ENCODE data around the gene CABLES1. TPM values are rescaled to one million over a fixed set of nuclear protein-coding genes. Genes with fewer than 3 reads are reported as not detected.

Gene CABLES1
- total and polyA plus RNA-seq, 2 of the 4 experiments (the other 2 are of a cell fraction): 4.7 to 5.7 TPM

DNA sequence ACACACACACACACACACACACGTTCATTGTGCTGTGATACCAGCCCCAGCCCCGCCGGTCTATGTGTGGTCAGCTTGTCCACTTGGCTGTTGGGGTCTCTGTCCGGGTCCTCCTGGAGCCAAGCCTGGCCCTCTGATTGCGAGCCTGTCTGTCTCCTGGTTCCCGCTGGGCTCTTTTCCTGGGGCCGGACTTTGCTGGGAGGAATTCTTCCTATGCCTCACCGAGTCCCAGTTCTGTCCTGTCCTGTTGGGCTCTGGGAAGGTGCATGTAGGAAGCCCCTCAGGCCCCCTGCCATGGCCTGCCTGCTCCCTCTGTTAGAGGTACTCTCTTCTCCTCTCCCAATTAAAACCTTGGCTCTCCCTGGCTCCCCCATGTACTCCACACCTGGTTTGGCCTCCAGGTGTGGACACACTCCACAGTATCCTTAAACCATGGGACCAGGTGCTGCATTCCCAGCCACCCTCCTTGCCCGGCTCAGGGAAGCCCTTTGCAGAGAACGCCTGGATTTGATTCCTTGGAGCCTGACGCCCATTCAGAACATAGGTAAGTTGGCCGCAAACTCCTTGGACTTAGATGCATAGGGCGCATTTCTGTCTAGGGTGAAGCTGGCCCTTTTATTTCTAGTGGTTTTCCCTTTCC, 42.3 kb downstream of the CABLES1 start:
- no peak overlapping the region for H4K91ac ChIP-seq (ENCODE audit: insufficient read depth, low read depth, low read length)
- no peak overlapping the region for H3K4me3 ChIP-seq (ENCODE audit: insufficient read depth, low read depth, low read length)
- ATAC-seq (ENCODE audit: low read depth) (no peak), DNase-seq (no peak)
- CTCF ChIA-PET: no interaction called here
- dilution Hi-C loops (cut with HindIII; ENCODE audit: low sequenced_read_pairs, unreplicated experiment) (no loop called here), intact Hi-C loops (cut with micrococcal nuclease) (no loop called here), in situ Hi-C loops (cut with MboI; ENCODE audit: low sequenced_read_pairs) (no loop called here)
- H2AK5ac ChIP-seq (ENCODE audit: low read depth, low read length): no peak overlapping the region; the same call in 1 of the 2 replicates
- no peak overlapping the region for H3K27ac ChIP-seq (ENCODE audit: insufficient read depth, low read length)
- H3K4me1 ChIP-seq (ENCODE audit: control insufficient read depth, insufficient read depth, low read length): peaks cover 9% of the 10 kb centered on the region
- H2BK120ac ChIP-seq (ENCODE audit: low read depth, low read length): no peak overlapping the region
- H3K27me3 ChIP-seq (ENCODE audit: control insufficient read depth, insufficient read depth, low read length): no peaks in the 10 kb centered on the region
- no peak overlapping the region for H3K14ac ChIP-seq (replicated peaks; ENCODE audit: low read depth, low read length)
- no peak overlapping the region for H3K23ac ChIP-seq (ENCODE audit: low read depth, low read length)
- no peak overlapping the region for H3K56ac ChIP-seq (ENCODE audit: extremely low read depth, insufficient read depth, low read length)
- H2BK15ac ChIP-seq (ENCODE audit: low read depth, low read length): no peak overlapping the region
- H3K9ac ChIP-seq (ENCODE audit: low read depth, low read length): no peak overlapping the region
- no peak overlapping the region for H3K4ac ChIP-seq (ENCODE audit: low read depth, low read length)
- no peak overlapping the region for H2AFZ ChIP-seq (replicated peaks; ENCODE audit: low read length, poor library complexity)
- TF ChIP-seq CHD1 (IDR thresholded peaks at IDR 0.05; ENCODE audit: low read depth, low read length): no peak
- TF ChIP-seq BHLHE40 (IDR thresholded peaks at IDR 0.05; ENCODE audit: low read depth, low read length): no peak
- TF ChIP-seq MAZ (IDR thresholded peaks at IDR 0.05; ENCODE audit: borderline replicate concordance, low read depth, low read length): no peak
- TF ChIP-seq RAD21 (IDR thresholded peaks at IDR 0.05; ENCODE audit: low read length): no peak
- no peak for TF ChIP-seq POLR2A (IDR thresholded peaks at IDR 0.05; ENCODE audit: low read depth, low read length)
- TF ChIP-seq NFE2L2 (IDR thresholded peaks at IDR 0.05; ENCODE audit: low read depth, low read length): no peak
- TF ChIP-seq, protein P1, sequence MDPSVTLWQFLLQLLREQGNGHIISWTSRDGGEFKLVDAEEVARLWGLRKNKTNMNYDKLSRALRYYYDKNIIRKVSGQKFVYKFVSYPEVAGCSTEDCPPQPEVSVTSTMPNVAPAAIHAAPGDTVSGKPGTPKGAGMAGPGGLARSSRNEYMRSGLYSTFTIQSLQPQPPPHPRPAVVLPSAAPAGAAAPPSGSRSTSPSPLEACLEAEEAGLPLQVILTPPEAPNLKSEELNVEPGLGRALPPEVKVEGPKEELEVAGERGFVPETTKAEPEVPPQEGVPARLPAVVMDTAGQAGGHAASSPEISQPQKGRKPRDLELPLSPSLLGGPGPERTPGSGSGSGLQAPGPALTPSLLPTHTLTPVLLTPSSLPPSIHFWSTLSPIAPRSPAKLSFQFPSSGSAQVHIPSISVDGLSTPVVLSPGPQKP (IDR thresholded peaks at IDR 0.05; ENCODE audit: borderline replicate concordance, low read depth, low read length): no peak
- TF ChIP-seq, protein P2, sequence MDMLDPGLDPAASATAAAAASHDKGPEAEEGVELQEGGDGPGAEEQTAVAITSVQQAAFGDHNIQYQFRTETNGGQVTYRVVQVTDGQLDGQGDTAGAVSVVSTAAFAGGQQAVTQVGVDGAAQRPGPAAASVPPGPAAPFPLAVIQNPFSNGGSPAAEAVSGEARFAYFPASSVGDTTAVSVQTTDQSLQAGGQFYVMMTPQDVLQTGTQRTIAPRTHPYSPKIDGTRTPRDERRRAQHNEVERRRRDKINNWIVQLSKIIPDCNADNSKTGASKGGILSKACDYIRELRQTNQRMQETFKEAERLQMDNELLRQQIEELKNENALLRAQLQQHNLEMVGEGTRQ (IDR thresholded peaks at IDR 0.05; ENCODE audit: low read depth, low read length): no peak
- BruUV-seq (replicated peaks): no TSS peak
- H2BK5ac ChIP-seq (ENCODE audit: low read depth, low read length, poor library complexity, severe bottlenecking): no peak overlapping the region
- H3K36me3 ChIP-seq (ENCODE audit: control insufficient read depth, insufficient read depth, low read length): peaks cover 6% of the 10 kb centered on the region
- H3K18ac ChIP-seq (ENCODE audit: low read depth, low read length): no peak overlapping the region
- WGBS, 2 experiments (ENCODE audit: extremely low coverage in 2 of 2, insufficient read length in 1 of 2): 96% methylated on average over 5 of the region's 13 CpGs; no CpG with 5 or more reads in 1 of the 2 experiments
- H3K79me1 ChIP-seq (ENCODE audit: low read depth in 1 of 2, low read length in 2 of 2): peaks cover 35 to 86% of the 10 kb centered on the region in 2 experiments
- no peak overlapping the region for H4K8ac ChIP-seq (ENCODE audit: low read depth in 2 of 2, low read length in 2 of 2)
- peaks cover 48% of the 10 kb centered on the region for H4K20me1 ChIP-seq (ENCODE audit: insufficient read depth, low read length)
- H3K9me3 ChIP-seq (ENCODE audit: control insufficient read depth, insufficient read depth, low read length): no peaks in the 10 kb centered on the region
- POLR2A ChIA-PET (ENCODE audit: unreplicated experiment): no interaction called here
- H3K4me2 ChIP-seq (ENCODE audit: low read depth, low read length): no peak overlapping the region
- H3K9me1 ChIP-seq (ENCODE audit: insufficient read depth, low read length): peaks cover 28% of the 10 kb centered on the region
- H2AK9ac ChIP-seq (replicated peaks; ENCODE audit: low read depth, low read length, poor library complexity): no peak overlapping the region
- H4K5ac ChIP-seq (ENCODE audit: low read depth, low read length): no peak overlapping the region
- no peak overlapping the region for H2BK20ac ChIP-seq (ENCODE audit: low read depth, low read length)
